Measurements from ENCODE around the gene ADI1. TPM values are rescaled to one million over a fixed set of nuclear protein-coding genes. Genes with fewer than 3 reads are reported as not detected.
A peak's percentile ranks its signal among the peaks of the same experiment; 100 is the strongest.
"Not testable (repeated sequence)": the region's sequence is repeated elsewhere in the genome, so short reads cannot be mapped to it uniquely, and the experiment has no call there.

The ADI1 gene
- total and polyA plus RNA-seq, 2 experiments from 2014 or later: 15.3 to 65.9 TPM

GRCh38 chr2:3517948-3518495 lies 1.3 kb downstream of the ADI1 start:
- H3K4me1 ChIP-seq (ENCODE audit: low read depth): peaks cover 20% of the 10 kb centered on the region
- peak overlapping the region; percentile 96 for H3K27ac ChIP-seq
- no peaks in the 10 kb centered on the region for H3K9me3 ChIP-seq (ENCODE audit: low read depth)
- H3K36me3 ChIP-seq: peaks cover 2% of the 10 kb centered on the region
- TF ChIP-seq CTCF (IDR thresholded peaks at IDR 0.05; ENCODE audit: low read depth, low read length): no peak
- no peaks in the 10 kb centered on the region for H3K27me3 ChIP-seq
- H3K4me3 ChIP-seq: peak overlapping the region; percentile 52
- DNase-seq (ENCODE audit: low read depth in 1 of 2, low spot score in 1 of 2): no peak

GRCh38 chr2:3516831-3517230 lies 2.5 kb downstream of the ADI1 start:
- TF ChIP-seq CTCF (IDR thresholded peaks at IDR 0.05; ENCODE audit: low read depth, low read length): no peak
- Histone ChIP-seq H3K27me3 (no peaks in the 10 kb centered on the region), H3K36me3 (peaks cover 2% of the 10 kb centered on the region), H3K4me1 (ENCODE audit: low read depth) (peaks cover 16% of the 10 kb centered on the region), H3K4me3 (no peak overlapping the region), H3K9me3 (ENCODE audit: low read depth) (no peaks in the 10 kb centered on the region), H3K27ac (peak overlapping the region; percentile 96)
- no peak for DNase-seq (ENCODE audit: low read depth in 1 of 2, low spot score in 1 of 2)

GRCh38 chr2:3515438-3515837 lies 3.9 kb downstream of the ADI1 start:
- H3K27me3 ChIP-seq; H3K27ac ChIP-seq; H3K4me3 ChIP-seq; H3K36me3 ChIP-seq; DNase-seq (ENCODE audit: low read depth in 1 of 2, low spot score in 1 of 2); H3K9me3 ChIP-seq (ENCODE audit: low read depth): not testable (repeated sequence)
- H3K4me1 ChIP-seq (ENCODE audit: low read depth): peaks cover 16% of the 10 kb centered on the region

- Histone ChIP-seq H3K27ac (no peak overlapping the region), H3K36me3 (peaks cover 2% of the 10 kb centered on the region), H3K9me3 (ENCODE audit: low read depth) (no peaks in the 10 kb centered on the region), H3K27me3 (no peaks in the 10 kb centered on the region), H3K4me3 (no peak overlapping the region), H3K4me1 (ENCODE audit: low read depth) (peaks cover 10% of the 10 kb centered on the region)
- TF ChIP-seq CTCF (IDR thresholded peaks at IDR 0.05; ENCODE audit: low read depth, low read length): no peak
- no peak for DNase-seq (ENCODE audit: low read depth in 1 of 2, low spot score in 1 of 2)
Observed at GRCh38 chr2:3513026-3513810, 6.1 kb downstream of the ADI1 start.

GRCh38 chr2:3512086-3512485 lies 7.2 kb downstream of the ADI1 start:
- H3K4me1 ChIP-seq (ENCODE audit: low read depth): peaks cover 2% of the 10 kb centered on the region
- H3K4me3 ChIP-seq: no peak overlapping the region
- no peaks in the 10 kb centered on the region for H3K27me3 ChIP-seq
- TF ChIP-seq CTCF (IDR thresholded peaks at IDR 0.05; ENCODE audit: low read depth, low read length): no peak
- H3K9me3 ChIP-seq (ENCODE audit: low read depth): no peaks in the 10 kb centered on the region
- no peak overlapping the region for H3K27ac ChIP-seq
- DNase-seq (ENCODE audit: low read depth in 1 of 2, low spot score in 1 of 2): peak in 1 of 2 donors; percentile 19
- H3K36me3 ChIP-seq: peaks cover 2% of the 10 kb centered on the region

- TF ChIP-seq CTCF (IDR thresholded peaks at IDR 0.05; ENCODE audit: low read depth, low read length): no peak
- Histone ChIP-seq H3K4me1 (ENCODE audit: low read depth) (no peaks in the 10 kb centered on the region), H3K9me3 (ENCODE audit: low read depth) (no peaks in the 10 kb centered on the region), H3K4me3 (no peak overlapping the region), H3K36me3 (no peaks in the 10 kb centered on the region), H3K27me3 (no peaks in the 10 kb centered on the region), H3K27ac (no peak overlapping the region)
- DNase-seq (ENCODE audit: low read depth in 1 of 2, low spot score in 1 of 2): no peak
Observed at GRCh38 chr2:3505771-3506170, 13.6 kb downstream of the ADI1 start.

All from cardiac muscle cell (in vitro differentiated cells and primary cell).